ENCODE results near the gene CTTNBP2. TPM values are rescaled to one million over a fixed set of nuclear protein-coding genes. Genes with fewer than 3 reads are reported as not detected.

Gene CTTNBP2
- total RNA-seq, 1 donor from 2014 or later, result not detected

DNA sequence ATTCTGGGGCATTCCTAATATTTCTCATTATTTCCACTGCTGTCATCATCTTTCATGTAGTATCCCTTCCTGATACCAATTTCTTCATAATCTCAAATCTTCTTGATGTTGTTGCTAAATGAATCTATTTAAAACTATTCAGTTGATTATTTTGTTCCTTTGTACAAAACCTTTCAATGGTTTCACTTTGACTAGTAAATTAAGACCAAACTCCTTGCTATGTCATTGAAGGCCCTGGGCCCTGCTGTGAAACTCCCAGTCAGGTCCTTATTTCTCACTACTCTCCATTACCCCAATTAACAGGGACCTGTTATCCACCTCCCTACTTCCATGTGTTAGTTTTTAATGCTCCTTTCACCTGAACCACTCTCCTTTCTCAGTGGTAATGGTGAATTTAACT is 97.0 kb downstream of the CTTNBP2 start:
- Mint-ChIP-seq H3K4me1 (no peaks in the 10 kb centered on the region), H3K36me3 (ENCODE audit: low read depth) (no peaks in the 10 kb centered on the region), H3K27me3 (no peaks in the 10 kb centered on the region), H3K9me3 (no peaks in the 10 kb centered on the region), H3K4me3 (no peak overlapping the region), H3K27ac (no peak overlapping the region)
- DNase-seq, result no peak
- intact Hi-C loops (cut with micrococcal nuclease), result no loop called here

DNA sequence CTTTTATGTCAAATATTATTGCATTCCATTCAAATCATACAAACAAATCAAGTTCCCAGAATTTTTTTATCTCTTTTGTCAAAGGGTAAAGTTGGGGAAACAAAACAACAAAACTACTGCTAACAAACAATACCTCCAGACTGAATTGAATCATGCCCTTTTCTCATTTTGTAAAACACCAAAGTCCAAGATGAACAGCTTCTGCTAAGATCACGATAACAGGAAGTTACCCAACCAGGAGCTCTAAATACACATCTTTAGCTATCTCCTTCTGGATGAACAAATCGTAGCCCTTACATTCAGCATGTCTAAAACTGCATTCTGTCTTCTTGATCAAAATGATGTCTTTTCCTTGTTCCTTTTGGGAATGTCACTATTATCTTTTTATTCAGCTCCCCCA is 97.4 kb downstream of the CTTNBP2 start:
- Mint-ChIP-seq H3K4me1 (no peaks in the 10 kb centered on the region), H3K4me3 (no peak overlapping the region), H3K36me3 (ENCODE audit: low read depth) (no peaks in the 10 kb centered on the region), H3K9me3 (no peaks in the 10 kb centered on the region), H3K27me3 (no peaks in the 10 kb centered on the region), H3K27ac (no peak overlapping the region)
- intact Hi-C loops (cut with micrococcal nuclease), result no loop called here
- DNase-seq, result no peak

DNA sequence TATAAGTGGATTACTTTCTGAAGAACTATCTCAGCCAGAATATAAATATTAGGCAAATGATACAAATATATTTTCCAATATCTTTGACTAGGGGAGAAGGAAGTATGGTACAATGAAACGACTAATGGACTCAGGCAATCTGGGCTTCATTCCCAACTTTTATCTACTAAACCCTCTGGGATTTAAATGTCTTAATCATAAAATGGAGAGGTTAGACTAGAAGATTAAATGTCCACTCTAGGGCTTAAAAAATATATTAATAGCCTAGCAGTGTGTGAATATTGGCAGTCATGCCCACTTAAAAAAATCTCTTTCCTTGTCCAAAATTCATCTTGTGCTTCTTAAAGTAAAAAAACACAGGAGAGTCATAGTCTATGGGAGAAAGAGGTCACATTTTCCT is 98.3 kb downstream of the CTTNBP2 start:
- no peaks in the 10 kb centered on the region for H3K36me3 Mint-ChIP-seq (ENCODE audit: low read depth)
- intact Hi-C loops (cut with micrococcal nuclease), result no loop called here
- no peak overlapping the region for H3K4me3 Mint-ChIP-seq
- H3K4me1 Mint-ChIP-seq, result no peaks in the 10 kb centered on the region
- no peaks in the 10 kb centered on the region for H3K9me3 Mint-ChIP-seq
- no peak for DNase-seq
- no peak overlapping the region for H3K27ac Mint-ChIP-seq
- H3K27me3 Mint-ChIP-seq, result no peaks in the 10 kb centered on the region

DNA sequence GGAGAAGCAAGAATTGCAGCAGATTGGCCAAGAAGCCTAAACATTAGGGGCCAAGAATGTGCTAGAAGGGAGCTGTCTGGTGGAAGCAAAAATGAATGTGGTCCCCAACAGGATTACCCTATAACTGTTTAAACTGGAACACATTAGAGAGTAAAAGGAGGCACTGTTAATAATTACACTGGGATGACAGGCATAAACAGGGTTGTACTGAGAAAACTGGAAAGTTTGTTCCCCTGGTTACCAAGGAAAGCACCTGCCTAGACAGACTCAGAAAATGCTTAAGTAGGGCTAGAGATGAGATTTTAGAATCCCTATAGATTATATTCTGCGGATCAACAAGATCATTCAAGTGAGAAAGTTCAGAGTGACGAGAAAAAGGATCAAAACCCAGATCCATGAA is 100.8 kb downstream of the CTTNBP2 start:
- intact Hi-C loops (cut with micrococcal nuclease), result no loop called here
- Mint-ChIP-seq H3K36me3 (ENCODE audit: low read depth) (no peaks in the 10 kb centered on the region), H3K27ac (no peak overlapping the region), H3K4me1 (no peaks in the 10 kb centered on the region), H3K4me3 (no peak overlapping the region), H3K27me3 (no peaks in the 10 kb centered on the region), H3K9me3 (no peaks in the 10 kb centered on the region)
- DNase-seq, result no peak

DNA sequence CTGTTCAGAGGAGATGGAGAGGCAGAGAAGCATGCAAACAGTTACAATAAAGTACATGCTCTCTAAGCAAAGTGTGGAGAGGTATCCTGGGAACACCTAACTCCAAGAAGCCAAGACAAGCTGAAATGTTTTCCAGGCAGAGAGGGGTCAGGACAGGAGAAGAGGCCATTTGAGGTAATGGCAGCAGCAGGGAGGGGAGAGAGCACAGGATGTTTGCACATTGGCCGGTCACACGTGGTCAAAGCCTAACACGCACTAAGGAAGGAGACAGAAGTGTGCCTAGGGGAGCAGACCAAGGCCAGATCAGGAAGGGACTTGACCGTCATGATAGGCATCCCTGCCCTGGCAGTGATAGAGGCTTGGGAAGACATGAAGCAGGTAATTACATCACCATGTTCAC is 101.5 kb downstream of the CTTNBP2 start:
- Mint-ChIP-seq H3K9me3 (no peaks in the 10 kb centered on the region), H3K27me3 (no peaks in the 10 kb centered on the region), H3K4me1 (no peaks in the 10 kb centered on the region), H3K36me3 (ENCODE audit: low read depth) (no peaks in the 10 kb centered on the region), H3K4me3 (no peak overlapping the region), H3K27ac (no peak overlapping the region)
- DNase-seq, result no peak
- intact Hi-C loops (cut with micrococcal nuclease), result no loop called here

DNA sequence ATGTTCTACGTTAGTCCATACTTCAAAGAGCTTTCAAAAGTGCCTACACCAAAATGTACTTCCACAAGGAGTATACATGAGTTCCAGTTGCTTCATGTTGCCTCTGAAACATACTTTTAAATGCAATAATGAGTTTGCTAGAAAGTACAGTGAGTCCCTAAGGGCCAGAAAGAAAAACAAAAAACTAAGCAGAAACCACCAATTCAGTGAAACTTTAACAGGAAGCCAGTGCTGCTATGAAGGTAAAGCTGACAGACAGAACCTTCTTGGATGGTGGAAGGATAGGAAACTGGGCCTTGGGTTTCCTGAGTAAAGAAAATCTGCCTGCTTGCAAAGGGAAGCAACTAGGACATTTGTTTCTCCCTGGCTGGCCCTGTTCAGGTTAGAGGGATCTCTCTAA is 104.2 kb downstream of the CTTNBP2 start:
- H3K4me3 Mint-ChIP-seq, result no peak overlapping the region
- H3K4me1 Mint-ChIP-seq, result no peaks in the 10 kb centered on the region
- no peak for DNase-seq
- intact Hi-C loops (cut with micrococcal nuclease), result no loop called here
- no peaks in the 10 kb centered on the region for H3K27me3 Mint-ChIP-seq
- H3K27ac Mint-ChIP-seq, result no peak overlapping the region
- no peaks in the 10 kb centered on the region for H3K36me3 Mint-ChIP-seq (ENCODE audit: low read depth)
- no peaks in the 10 kb centered on the region for H3K9me3 Mint-ChIP-seq

DNA sequence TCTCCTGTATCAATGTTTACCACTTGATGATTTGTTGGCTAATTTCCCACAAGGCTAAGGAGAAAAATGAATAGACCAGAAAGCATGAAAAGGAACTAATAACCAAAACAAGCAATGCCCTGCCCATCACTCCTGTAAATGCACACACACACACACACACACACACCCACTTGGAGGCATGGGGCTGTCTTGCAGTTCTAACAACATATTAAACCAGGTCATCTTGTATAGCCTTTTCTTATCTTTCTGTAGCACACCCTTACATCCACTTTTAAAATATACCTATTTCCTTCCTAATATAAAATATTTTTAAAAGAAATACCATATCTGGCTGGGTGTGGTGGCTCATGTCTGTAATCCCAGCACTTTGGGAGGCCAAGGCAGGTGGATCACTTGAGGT is 105.3 kb downstream of the CTTNBP2 start:
- Mint-ChIP-seq H3K36me3 (ENCODE audit: low read depth) (no peaks in the 10 kb centered on the region), H3K9me3 (no peaks in the 10 kb centered on the region), H3K27ac (no peak overlapping the region), H3K27me3 (no peaks in the 10 kb centered on the region), H3K4me3 (no peak overlapping the region), H3K4me1 (no peaks in the 10 kb centered on the region)
- intact Hi-C loops (cut with micrococcal nuclease), result no loop called here
- no peak for DNase-seq

DNA sequence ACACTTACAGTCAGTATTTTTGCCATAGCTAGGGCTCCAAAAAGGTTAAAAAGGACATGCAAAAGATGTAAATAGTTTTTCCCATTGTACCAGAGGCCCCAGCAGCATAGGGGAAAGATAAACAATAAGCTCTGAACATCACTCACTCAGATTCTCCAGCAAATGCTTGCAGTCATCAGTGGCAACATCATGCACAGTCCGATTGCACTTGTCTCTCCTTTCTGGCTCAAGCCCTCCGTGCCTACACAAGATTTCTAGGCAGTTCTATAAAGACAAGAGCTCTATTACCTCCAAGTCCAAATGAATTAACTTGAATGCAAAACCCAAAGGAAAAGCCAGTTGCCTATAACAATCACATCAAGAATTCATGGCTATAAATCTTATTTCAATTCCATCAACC is 106.3 kb downstream of the CTTNBP2 start:
- H3K9me3 Mint-ChIP-seq, result no peaks in the 10 kb centered on the region
- no peak overlapping the region for H3K27ac Mint-ChIP-seq
- H3K4me1 Mint-ChIP-seq, result no peaks in the 10 kb centered on the region
- no peak for DNase-seq
- H3K4me3 Mint-ChIP-seq, result no peak overlapping the region
- H3K27me3 Mint-ChIP-seq, result no peaks in the 10 kb centered on the region
- intact Hi-C loops (cut with micrococcal nuclease), result no loop called here
- no peaks in the 10 kb centered on the region for H3K36me3 Mint-ChIP-seq (ENCODE audit: low read depth)

DNA sequence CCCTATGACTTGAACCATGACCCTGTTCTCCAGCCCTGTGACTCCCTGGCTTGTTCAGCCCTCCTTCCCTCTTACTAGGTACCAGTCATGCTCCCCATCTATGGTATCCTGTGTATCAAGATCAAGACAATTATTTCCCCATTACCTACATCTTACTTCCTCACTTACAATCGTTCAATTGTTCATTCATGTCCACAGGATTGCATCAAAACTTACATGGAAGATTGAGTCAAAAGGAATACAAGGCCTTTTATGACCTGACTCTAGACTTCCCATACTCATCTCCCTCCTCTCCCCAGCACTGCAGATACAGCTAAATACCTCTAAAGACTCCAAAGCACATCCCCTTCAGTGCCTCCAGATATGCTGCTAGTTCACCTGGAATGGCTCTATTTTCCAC is 109.2 kb downstream of the CTTNBP2 start:
- H3K4me3 Mint-ChIP-seq, result no peak overlapping the region
- intact Hi-C loops (cut with micrococcal nuclease), result no loop called here
- H3K36me3 Mint-ChIP-seq (ENCODE audit: low read depth), result no peaks in the 10 kb centered on the region
- no peaks in the 10 kb centered on the region for H3K9me3 Mint-ChIP-seq
- no peaks in the 10 kb centered on the region for H3K4me1 Mint-ChIP-seq
- no peaks in the 10 kb centered on the region for H3K27me3 Mint-ChIP-seq
- no peak overlapping the region for H3K27ac Mint-ChIP-seq
- no peak for DNase-seq

DNA sequence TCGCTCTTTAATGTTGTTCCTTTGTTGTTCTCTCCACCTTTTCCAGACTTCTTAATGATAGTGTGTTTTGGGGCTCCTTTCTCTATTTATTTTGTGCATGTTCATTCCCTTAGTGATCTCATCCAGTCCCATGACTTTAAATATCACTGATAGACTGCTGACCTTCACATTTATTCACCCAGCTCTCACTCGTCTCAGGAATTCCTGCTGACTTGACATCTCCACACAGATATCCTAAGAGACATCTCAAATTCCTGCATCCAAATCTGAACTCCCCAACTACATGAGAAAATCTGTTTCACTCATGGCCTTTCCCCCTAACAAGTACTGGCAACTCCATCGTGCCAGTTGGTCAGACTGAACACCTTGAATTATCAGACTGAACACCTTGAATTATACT is 111.2 kb downstream of the CTTNBP2 start:
- no peak for DNase-seq
- intact Hi-C loops (cut with micrococcal nuclease), result no loop called here
- no peaks in the 10 kb centered on the region for H3K27me3 Mint-ChIP-seq
- H3K9me3 Mint-ChIP-seq, result no peaks in the 10 kb centered on the region
- no peak overlapping the region for H3K4me3 Mint-ChIP-seq
- H3K4me1 Mint-ChIP-seq, result no peaks in the 10 kb centered on the region
- H3K27ac Mint-ChIP-seq, result no peak overlapping the region
- no peaks in the 10 kb centered on the region for H3K36me3 Mint-ChIP-seq (ENCODE audit: low read depth)

DNA sequence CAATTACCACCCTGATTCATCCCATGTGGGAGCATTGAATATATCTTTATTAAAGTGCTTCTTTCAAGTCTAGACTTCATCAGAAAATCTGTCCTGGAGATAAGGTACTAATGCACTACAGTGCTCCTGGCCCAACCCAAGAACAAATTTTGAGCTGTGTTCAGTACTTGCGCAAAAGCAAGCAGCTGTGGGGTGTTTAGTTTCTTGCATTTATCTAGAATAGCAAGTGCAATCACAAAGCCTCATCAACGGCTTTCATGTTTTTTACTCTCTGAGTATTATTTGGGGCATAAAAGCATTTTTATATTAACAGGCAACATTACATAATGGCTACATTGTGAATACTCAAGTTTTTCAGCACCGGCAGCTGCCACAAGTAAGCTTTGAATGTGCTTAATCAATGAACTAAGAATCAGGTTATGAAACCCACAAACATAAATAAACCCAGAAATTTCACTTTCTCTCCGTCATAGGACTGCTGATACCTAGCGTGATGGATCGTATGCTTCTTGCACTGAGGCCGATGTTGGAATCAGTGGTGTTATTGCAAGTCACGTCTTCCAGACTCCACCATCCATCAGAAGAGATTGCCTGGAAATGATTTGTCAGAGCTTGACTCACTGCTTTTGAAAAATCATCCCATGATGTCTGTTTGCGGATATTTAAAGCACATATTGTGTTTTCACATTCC is 113.1 kb downstream of the CTTNBP2 start:
- DNase-seq, result no peak
- intact Hi-C loops (cut with micrococcal nuclease), result loop anchor here (10.0 kb wide), 1 partner anchor 345 kb away; no protein-coding TSS in a partner anchor
- Mint-ChIP-seq H3K9me3 (no peaks in the 10 kb centered on the region), H3K4me1 (no peaks in the 10 kb centered on the region), H3K4me3 (no peak overlapping the region), H3K36me3 (ENCODE audit: low read depth) (no peaks in the 10 kb centered on the region), H3K27me3 (no peaks in the 10 kb centered on the region), H3K27ac (no peak overlapping the region)

DNA sequence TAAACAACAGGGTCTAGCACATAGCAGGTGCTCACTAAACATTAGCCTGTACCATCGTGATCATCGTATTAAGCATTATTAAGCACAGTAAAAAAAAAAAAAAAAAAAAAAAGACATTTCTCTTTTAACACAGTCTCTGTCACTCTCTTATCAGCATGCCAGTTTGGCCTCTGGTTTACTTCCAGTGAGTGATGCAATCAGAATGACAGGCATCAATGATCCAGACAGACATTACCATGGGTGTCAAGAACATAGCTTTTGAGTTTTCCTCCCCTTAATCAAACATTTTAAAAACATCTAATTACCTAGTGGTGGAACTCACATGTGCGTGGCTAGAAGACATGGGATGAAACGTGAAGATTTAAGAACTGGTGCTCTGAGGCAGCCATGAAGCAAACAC is 115.8 kb downstream of the CTTNBP2 start:
- DNase-seq, result no peak
- Mint-ChIP-seq H3K27ac (no peak overlapping the region), H3K27me3 (peaks cover 4% of the 10 kb centered on the region), H3K4me3 (no peak overlapping the region), H3K36me3 (ENCODE audit: low read depth) (no peaks in the 10 kb centered on the region), H3K4me1 (no peaks in the 10 kb centered on the region), H3K9me3 (no peaks in the 10 kb centered on the region)
- intact Hi-C loops (cut with micrococcal nuclease), result loop anchor here (10.0 kb wide), 1 partner anchor 347 kb away; no protein-coding TSS in a partner anchor

DNA sequence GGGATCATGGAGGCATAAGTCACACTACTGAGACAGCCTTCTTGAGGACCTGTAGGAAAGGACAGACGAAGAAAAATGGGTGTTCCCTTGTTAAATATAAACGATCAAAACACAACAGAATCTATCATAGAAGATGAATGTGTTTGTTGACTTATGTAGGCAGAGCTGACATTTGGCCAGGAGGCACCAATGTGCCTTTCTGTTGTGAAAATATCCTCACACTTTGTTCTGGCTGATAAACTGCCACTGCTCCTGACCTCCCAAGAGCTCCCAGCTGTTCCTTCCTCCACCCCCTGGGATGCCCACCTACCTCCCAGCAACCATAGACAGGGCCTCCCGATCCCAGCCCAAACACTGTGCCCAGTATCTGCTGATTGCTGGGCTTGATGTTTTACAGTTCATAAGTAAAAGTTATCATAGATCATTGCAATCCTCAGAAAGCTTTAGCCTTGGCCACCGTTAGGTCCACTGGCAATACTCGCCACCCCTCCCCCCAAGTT is 116.6 kb downstream of the CTTNBP2 start:
- no peak for DNase-seq
- Mint-ChIP-seq H3K27me3 (peaks cover 4% of the 10 kb centered on the region), H3K9me3 (no peaks in the 10 kb centered on the region), H3K4me1 (no peaks in the 10 kb centered on the region), H3K27ac (no peak overlapping the region), H3K4me3 (no peak overlapping the region), H3K36me3 (ENCODE audit: low read depth) (no peaks in the 10 kb centered on the region)
- intact Hi-C loops (cut with micrococcal nuclease), result loop anchor here (10.0 kb wide), 1 partner anchor 348 kb away; no protein-coding TSS in a partner anchor

DNA sequence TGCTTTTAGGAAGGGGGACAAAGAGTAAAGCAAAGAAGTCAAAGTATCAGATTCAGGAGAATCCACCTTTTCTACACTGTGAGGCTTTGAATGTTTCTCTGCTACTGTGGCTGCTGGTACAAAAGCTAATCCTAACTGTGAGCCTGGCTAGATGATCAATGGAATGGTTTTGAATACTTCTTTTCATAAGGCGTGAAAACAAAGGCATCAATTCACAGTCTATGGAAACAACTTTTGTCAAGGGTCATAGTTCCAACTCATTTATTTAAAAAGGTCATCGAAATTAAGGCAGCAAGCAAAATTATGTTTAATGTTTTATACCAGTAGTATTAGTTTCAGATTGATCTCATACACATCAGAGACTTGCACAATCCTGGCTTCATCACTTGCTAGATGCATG is 118.1 kb downstream of the CTTNBP2 start:
- Mint-ChIP-seq H3K27ac (no peak overlapping the region), H3K4me1 (no peaks in the 10 kb centered on the region), H3K36me3 (ENCODE audit: low read depth) (no peaks in the 10 kb centered on the region), H3K4me3 (no peak overlapping the region), H3K9me3 (no peaks in the 10 kb centered on the region), H3K27me3 (peaks cover 4% of the 10 kb centered on the region)
- intact Hi-C loops (cut with micrococcal nuclease), result loop anchor here (10.0 kb wide), 1 partner anchor 350 kb away; no protein-coding TSS in a partner anchor
- no peak for DNase-seq

DNA sequence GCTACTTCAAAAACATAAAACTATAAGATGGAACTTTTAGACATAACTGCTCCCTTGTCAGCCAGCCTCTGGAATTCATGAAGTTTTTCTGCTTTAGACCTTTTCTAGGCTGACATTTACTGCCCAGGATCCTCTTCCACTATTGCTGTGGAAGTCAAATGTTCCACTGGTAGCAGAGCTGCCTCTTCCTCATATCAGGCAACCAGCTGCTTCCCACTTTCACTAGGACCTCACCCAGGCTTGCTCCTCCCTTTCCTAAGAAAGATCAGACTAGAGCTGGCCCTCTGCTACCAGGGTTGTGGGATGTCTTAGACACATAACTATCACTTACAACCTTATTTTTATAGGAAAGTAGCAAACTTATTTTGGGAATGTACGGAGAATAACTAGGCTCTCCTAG is 121.5 kb downstream of the CTTNBP2 start:
- no peak for DNase-seq
- Mint-ChIP-seq H3K4me1 (no peaks in the 10 kb centered on the region), H3K27ac (no peak overlapping the region), H3K27me3 (peaks cover 4% of the 10 kb centered on the region), H3K9me3 (no peaks in the 10 kb centered on the region), H3K36me3 (ENCODE audit: low read depth) (no peaks in the 10 kb centered on the region), H3K4me3 (no peak overlapping the region)
- intact Hi-C loops (cut with micrococcal nuclease), result loop anchor here (2.0 to 10.0 kb wide), 2 partner anchors 353 to 401 kb away; no protein-coding TSS in a partner anchor
